ENCODE data around the gene NPEPPS. TPM values are rescaled to one million over a fixed set of nuclear protein-coding genes. Genes with fewer than 3 reads are reported as not detected.
A peak's percentile ranks its signal among the peaks of the same experiment; 100 is the strongest.

NPEPPS gene
- total RNA-seq, 1 donor: 148 TPM

DNA sequence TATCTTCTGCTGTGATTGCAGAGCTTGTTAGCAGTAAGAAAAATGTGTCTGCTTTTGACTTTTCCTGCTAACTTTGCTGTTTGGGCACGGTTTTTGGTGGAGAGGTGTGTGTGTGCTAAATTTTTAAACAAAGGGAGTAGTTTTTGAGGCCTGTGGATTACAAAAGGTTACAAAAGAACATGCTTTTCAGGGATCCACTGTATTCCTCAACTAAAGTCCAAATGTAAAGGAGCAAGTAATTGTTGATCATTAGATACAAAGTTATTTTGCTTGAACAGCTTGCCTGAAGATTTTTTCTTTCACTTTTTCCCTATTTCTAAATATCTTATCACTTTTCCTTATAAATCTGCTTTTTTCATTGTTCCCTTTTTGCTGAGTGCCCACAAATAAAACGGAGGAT is 120.8 kb downstream of the NPEPPS start:
- DNase-seq (ENCODE audit: low read depth): no peak
- TF ChIP-seq, protein P1, sequence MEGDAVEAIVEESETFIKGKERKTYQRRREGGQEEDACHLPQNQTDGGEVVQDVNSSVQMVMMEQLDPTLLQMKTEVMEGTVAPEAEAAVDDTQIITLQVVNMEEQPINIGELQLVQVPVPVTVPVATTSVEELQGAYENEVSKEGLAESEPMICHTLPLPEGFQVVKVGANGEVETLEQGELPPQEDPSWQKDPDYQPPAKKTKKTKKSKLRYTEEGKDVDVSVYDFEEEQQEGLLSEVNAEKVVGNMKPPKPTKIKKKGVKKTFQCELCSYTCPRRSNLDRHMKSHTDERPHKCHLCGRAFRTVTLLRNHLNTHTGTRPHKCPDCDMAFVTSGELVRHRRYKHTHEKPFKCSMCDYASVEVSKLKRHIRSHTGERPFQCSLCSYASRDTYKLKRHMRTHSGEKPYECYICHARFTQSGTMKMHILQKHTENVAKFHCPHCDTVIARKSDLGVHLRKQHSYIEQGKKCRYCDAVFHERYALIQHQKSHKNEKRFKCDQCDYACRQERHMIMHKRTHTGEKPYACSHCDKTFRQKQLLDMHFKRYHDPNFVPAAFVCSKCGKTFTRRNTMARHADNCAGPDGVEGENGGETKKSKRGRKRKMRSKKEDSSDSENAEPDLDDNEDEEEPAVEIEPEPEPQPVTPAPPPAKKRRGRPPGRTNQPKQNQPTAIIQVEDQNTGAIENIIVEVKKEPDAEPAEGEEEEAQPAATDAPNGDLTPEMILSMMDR (IDR thresholded peaks at IDR 0.05; ENCODE audit: insufficient read depth, low read depth, low read length): no peak
- no peak overlapping the region for H3K4me3 ChIP-seq (ENCODE audit: low read depth, low read length)

DNA sequence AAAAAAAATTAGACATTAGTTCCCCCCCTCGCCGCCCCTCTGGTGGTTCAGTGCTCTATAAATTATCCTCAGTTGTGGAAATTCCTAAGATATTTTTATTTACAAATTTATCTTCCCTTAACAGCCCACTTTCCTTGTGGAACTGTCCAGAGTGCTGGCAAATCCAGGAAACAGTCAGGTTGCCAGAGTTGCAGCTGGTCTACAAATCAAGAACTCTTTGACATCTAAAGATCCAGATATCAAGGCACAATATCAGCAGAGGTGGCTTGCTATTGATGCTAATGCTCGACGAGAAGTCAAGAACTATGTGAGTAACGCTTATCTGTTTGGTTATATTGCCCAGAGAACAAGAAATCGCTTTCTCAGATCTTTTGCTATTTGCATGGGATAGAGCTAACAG is 121.7 kb downstream of the NPEPPS start:
- DNase-seq (ENCODE audit: low read depth): peak; percentile 16
- TF ChIP-seq, protein P1 (IDR thresholded peaks at IDR 0.05; ENCODE audit: insufficient read depth, low read depth, low read length): no peak
- H3K4me3 ChIP-seq (ENCODE audit: low read depth, low read length): no peak overlapping the region

DNA sequence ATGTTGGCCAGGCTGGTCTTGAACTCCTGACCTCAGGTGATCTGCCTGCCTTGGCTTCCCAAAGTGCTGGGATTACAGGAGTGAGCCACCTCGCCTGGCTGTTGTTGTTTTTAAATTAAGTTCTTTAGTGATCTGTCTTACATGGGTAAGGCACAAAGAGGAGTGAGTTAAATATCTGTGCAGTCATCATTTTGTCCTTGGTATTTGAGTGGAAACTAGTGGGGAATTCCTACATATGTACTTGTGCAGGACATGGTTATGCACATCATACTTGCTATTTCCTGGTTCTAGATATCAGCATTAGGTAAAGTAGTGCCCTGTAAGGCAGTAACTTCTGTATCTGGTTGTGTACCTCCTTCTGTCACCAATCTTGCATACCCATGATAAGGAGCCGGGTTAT is 122.5 kb downstream of the NPEPPS start:
- no peak overlapping the region for H3K4me3 ChIP-seq (ENCODE audit: low read depth, low read length)
- TF ChIP-seq, protein P1 (IDR thresholded peaks at IDR 0.05; ENCODE audit: insufficient read depth, low read depth, low read length): no peak
- DNase-seq (ENCODE audit: low read depth): no peak

DNA sequence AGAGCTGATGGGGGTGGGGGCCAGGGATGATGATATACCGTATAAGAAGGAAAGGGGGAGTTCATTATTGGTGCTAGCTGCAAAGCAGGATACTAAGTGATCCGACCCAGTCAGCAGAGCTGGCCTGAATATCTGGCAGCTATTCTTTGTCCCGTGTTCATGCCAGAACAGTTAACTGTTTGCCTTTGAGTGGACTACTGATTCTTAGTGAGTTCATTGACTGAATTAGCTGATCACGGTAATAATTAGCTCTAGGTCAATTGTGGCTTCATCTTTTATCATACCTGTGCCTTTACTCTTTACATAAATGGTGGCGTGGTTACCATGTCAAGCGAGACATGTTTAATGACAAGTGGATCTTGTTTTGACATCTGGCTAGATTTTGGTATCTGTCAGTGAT is 124.1 kb downstream of the NPEPPS start:
- DNase-seq (ENCODE audit: low read depth): no peak
- no peak overlapping the region for H3K4me3 ChIP-seq (ENCODE audit: low read depth, low read length)
- TF ChIP-seq, protein P1 (IDR thresholded peaks at IDR 0.05; ENCODE audit: insufficient read depth, low read depth, low read length): no peak

DNA sequence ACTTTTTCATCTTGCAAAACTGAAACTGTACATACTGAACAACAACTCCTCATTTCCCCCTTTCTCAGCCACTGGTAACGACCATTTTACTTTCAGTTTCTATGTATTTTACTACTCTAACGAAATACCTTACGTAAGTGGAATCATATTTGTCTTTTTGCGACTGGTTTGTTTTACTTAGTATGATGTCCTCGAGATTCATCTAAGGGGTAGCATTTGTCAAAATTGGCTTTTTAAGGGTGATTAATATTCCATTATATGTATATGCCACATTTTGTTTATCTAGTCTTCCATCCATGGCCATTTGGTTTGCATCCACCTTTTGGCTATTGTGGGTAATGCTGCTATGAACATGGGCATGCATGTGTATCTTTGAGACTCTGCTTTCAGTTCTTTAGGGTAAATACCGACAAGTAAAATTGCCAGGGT is 129.2 kb downstream of the NPEPPS start:
- peak; percentile 54 for DNase-seq (ENCODE audit: low read depth)
- TF ChIP-seq, protein P1 (IDR thresholded peaks at IDR 0.05; ENCODE audit: insufficient read depth, low read depth, low read length): peak; percentile 19
- no peak overlapping the region for H3K4me3 ChIP-seq (ENCODE audit: low read depth, low read length)

DNA sequence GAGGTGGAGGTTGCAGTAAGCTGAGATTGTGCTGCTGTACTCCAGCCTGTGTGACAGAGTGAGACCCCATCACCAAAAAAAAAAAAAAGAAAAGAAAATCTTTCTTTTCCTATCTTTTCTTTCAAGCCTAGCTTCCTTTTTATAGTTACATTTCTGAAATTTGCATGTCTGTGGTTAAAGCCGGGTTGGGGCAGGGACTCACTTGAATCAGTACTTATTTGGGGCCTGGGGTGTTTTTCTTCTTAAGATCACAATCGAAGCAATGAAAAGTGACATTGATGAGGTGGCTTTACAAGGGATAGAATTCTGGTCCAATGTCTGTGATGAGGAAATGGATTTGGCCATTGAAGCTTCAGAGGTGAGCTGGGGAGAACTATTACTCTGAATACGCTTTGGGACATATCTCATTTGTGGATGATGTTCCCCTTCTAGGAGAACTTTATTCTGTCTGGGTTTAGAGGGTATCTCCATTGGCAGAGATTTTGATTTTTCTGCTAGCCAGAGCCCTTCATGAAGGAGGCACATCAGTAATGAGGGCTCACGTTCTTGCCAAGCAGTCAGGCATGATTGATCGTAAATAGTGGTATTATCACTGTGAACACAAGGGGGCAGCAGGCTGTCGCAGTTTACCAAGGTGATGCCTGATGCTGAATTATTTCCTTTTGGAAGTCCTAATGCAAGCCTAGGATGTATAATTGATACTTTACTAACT is 133.2 kb downstream of the NPEPPS start:
- no peak overlapping the region for H3K4me3 ChIP-seq (ENCODE audit: low read depth, low read length)
- TF ChIP-seq, protein P1 (IDR thresholded peaks at IDR 0.05; ENCODE audit: insufficient read depth, low read depth, low read length): peak; percentile 71
- peak; percentile 67 for DNase-seq (ENCODE audit: low read depth)

DNA sequence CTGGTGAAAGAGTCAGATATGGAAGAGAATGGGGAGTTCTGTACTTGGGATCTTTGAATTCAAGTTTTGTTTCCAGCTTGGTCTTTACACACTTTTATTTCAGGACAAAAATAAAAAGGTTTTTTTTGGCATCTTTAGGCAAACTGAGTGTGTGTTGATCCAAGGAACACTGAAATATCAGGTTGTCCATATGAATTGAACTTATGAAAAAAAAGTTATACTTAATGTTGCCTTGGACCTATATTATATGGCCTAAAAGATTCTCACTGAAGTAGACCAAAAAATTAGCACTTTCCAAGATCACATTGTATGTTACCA is 133.7 kb downstream of the NPEPPS start:
- TF ChIP-seq, protein P1 (IDR thresholded peaks at IDR 0.05; ENCODE audit: insufficient read depth, low read depth, low read length): no peak
- no peak for DNase-seq (ENCODE audit: low read depth)
- H3K4me3 ChIP-seq (ENCODE audit: low read depth, low read length): no peak overlapping the region

Measured in fibroblast of villous mesenchyme (primary cell).